ENCODE measurements around the gene PRKAG2. TPM values are rescaled to one million over a fixed set of nuclear protein-coding genes. Genes with fewer than 3 reads are reported as not detected.

The PRKAG2 gene
- total RNA-seq, 1 donor from 2014 or later: 17.9 TPM

GRCh38 chr7:151832656-151833055, 44.3 kb downstream of the PRKAG2 start:
- Mint-ChIP-seq H3K9me3 (no peaks in the 10 kb centered on the region), H3K27ac (no peak overlapping the region), H3K4me3 (no peak overlapping the region), H3K27me3 (no peaks in the 10 kb centered on the region), H3K36me3 (no peaks in the 10 kb centered on the region), H3K4me1 (ENCODE audit: unreplicated experiment) (peaks cover 9% of the 10 kb centered on the region)
- no peak for DNase-seq (ENCODE audit: extremely low spot score, unreplicated experiment)
- TF ChIP-seq, protein P1, sequence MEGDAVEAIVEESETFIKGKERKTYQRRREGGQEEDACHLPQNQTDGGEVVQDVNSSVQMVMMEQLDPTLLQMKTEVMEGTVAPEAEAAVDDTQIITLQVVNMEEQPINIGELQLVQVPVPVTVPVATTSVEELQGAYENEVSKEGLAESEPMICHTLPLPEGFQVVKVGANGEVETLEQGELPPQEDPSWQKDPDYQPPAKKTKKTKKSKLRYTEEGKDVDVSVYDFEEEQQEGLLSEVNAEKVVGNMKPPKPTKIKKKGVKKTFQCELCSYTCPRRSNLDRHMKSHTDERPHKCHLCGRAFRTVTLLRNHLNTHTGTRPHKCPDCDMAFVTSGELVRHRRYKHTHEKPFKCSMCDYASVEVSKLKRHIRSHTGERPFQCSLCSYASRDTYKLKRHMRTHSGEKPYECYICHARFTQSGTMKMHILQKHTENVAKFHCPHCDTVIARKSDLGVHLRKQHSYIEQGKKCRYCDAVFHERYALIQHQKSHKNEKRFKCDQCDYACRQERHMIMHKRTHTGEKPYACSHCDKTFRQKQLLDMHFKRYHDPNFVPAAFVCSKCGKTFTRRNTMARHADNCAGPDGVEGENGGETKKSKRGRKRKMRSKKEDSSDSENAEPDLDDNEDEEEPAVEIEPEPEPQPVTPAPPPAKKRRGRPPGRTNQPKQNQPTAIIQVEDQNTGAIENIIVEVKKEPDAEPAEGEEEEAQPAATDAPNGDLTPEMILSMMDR (conservative IDR thresholded peaks at IDR 0.05): no peak

- no peaks in the 10 kb centered on the region for H3K27me3 Mint-ChIP-seq
- TF ChIP-seq, protein P1 (conservative IDR thresholded peaks at IDR 0.05): no peak
- no peak overlapping the region for H3K27ac Mint-ChIP-seq
- H3K36me3 Mint-ChIP-seq: no peaks in the 10 kb centered on the region
- no peak for DNase-seq (ENCODE audit: extremely low spot score, unreplicated experiment)
- H3K9me3 Mint-ChIP-seq: no peaks in the 10 kb centered on the region
- peaks cover 4% of the 10 kb centered on the region for H3K4me1 Mint-ChIP-seq (ENCODE audit: unreplicated experiment)
- H3K4me3 Mint-ChIP-seq: no peak overlapping the region
Observed at GRCh38 chr7:151832138-151832537, 44.8 kb downstream of the PRKAG2 start.

DNA sequence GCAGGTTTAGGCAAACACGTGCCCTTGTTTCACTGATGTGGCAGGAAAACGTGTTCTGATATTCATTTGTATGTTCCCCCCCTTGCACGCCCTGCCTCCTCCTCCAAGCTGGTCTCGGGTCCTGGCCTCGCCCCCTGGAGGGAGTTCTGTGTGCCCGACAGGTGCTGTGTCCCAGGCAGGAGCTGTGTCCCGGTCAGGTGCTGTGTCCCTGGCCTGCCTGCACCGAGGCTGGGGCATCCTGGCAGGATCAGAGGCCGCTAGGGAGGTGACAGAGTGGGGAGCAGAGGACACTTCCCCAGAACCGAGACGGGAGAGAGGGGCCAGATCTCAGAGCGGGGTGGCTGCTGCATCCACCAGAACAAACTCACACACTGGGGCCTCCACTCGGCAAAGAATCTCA, 45.3 kb downstream of the PRKAG2 start:
- Mint-ChIP-seq H3K4me1 (ENCODE audit: unreplicated experiment) (no peaks in the 10 kb centered on the region), H3K36me3 (no peaks in the 10 kb centered on the region), H3K27me3 (no peaks in the 10 kb centered on the region), H3K4me3 (no peak overlapping the region), H3K9me3 (no peaks in the 10 kb centered on the region), H3K27ac (no peak overlapping the region)
- DNase-seq (ENCODE audit: extremely low spot score, unreplicated experiment): no peak
- TF ChIP-seq, protein P1 (conservative IDR thresholded peaks at IDR 0.05): no peak

GRCh38 chr7:151830121-151830830, 46.6 kb downstream of the PRKAG2 start:
- no peak overlapping the region for H3K4me3 Mint-ChIP-seq
- TF ChIP-seq, protein P1 (conservative IDR thresholded peaks at IDR 0.05): no peak
- H3K4me1 Mint-ChIP-seq (ENCODE audit: unreplicated experiment): no peaks in the 10 kb centered on the region
- no peaks in the 10 kb centered on the region for H3K27me3 Mint-ChIP-seq
- no peak overlapping the region for H3K27ac Mint-ChIP-seq
- DNase-seq (ENCODE audit: extremely low spot score, unreplicated experiment): no peak
- H3K9me3 Mint-ChIP-seq: no peaks in the 10 kb centered on the region
- no peaks in the 10 kb centered on the region for H3K36me3 Mint-ChIP-seq

- Mint-ChIP-seq H3K27ac (no peak overlapping the region), H3K4me3 (no peak overlapping the region), H3K36me3 (no peaks in the 10 kb centered on the region), H3K4me1 (ENCODE audit: unreplicated experiment) (no peaks in the 10 kb centered on the region), H3K9me3 (no peaks in the 10 kb centered on the region), H3K27me3 (no peaks in the 10 kb centered on the region)
- TF ChIP-seq, protein P1 (conservative IDR thresholded peaks at IDR 0.05): no peak
- no peak for DNase-seq (ENCODE audit: extremely low spot score, unreplicated experiment)
Observed at GRCh38 chr7:151829707-151830106, 47.2 kb downstream of the PRKAG2 start.

Data from type B pancreatic cell (in vitro differentiated cells).